CD4-positive, alpha-beta T cell (primary cell): Measurements from ENCODE around the gene PKIG. TPM values are rescaled to one million over a fixed set of nuclear protein-coding genes. Genes with fewer than 3 reads are reported as not detected.

Experiments used
- ATAC-seq: fragments of 200-7000 bp; cut with Tn5 transposase; one replicate; pipeline ENCODE4 v1.10.0; 2022; ENCODE audit warnings: mild to moderate bottlenecking; ENCODE audit not compliant: poor library complexity
- CTCF ChIA-PET: fragments of 350-600 bp; sonication (Branson Sonifier 250); formaldehyde crosslinking; loops from one replicate; lab custom pipeline; 2021; ENCODE audit warnings: antibody characterized with exemption, inconsistent platforms; lab: Charles Lee
- POLR2A ChIA-PET: fragments of 350-600 bp; sonication (Branson Sonifier 250); formaldehyde crosslinking; loops from one replicate; lab custom pipeline; 2021; ENCODE audit warnings: antibody characterized with exemption, inconsistent platforms; lab: Charles Lee
- DNase-seq, 14 experiments: peaks; one replicate each; pipeline ENCODE4 v3.0.0-alpha.2; 2013 to 2020; ENCODE audit warnings: mixed read lengths in 2 of 14
- H3K27ac ChIP-seq, 2 donors: one replicate each; pipeline versions ENCODE4 v1.5.1 to v1.7.0; 2013; ENCODE audit warnings: low read length in 2 of 2, low read depth in 1 of 2, mild to moderate bottlenecking in 1 of 2
- H3K27me3 ChIP-seq, 2 experiments: 1 replicate in 1 of 2; 2 replicates in 1 of 2; pipeline versions ENCODE4 v1.6.1 to v1.7.0; 2013; ENCODE audit warnings: low read length in 2 of 2, control low read depth in 1 of 2, mild to moderate bottlenecking in 1 of 2, moderate library complexity in 1 of 2; ENCODE audit not compliant: insufficient read depth in 2 of 2, control insufficient read depth in 1 of 2
- H3K36me3 ChIP-seq: one replicate; pipeline ENCODE4 v1.6.1; 2013; ENCODE audit warnings: low read length, control low read depth; ENCODE audit not compliant: insufficient read depth
- H3K4me1 ChIP-seq: one replicate; pipeline ENCODE4 v1.6.1; 2013; ENCODE audit warnings: low read length, control low read depth; ENCODE audit not compliant: insufficient read depth
- H3K4me3 ChIP-seq: one replicate; pipeline ENCODE4 v1.5.1; 2013; ENCODE audit warnings: mild to moderate bottlenecking, low read length, moderate library complexity
- H3K9me3 ChIP-seq, 2 experiments: 1 replicate in 1 of 2; 2 replicates in 1 of 2; pipeline versions ENCODE4 v1.6.1 to v1.7.0; 2013; ENCODE audit warnings: low read length in 2 of 2, mild to moderate bottlenecking in 2 of 2, control low read depth in 1 of 2, moderate library complexity in 1 of 2; ENCODE audit not compliant: control insufficient read depth in 1 of 2, insufficient read depth in 1 of 2
- H3K27ac Mint-ChIP-seq: one replicate; pipeline ENCODE4 v1.8.0; 2020; ENCODE audit warnings: mixed read lengths
- H3K27me3 Mint-ChIP-seq: one replicate; pipeline ENCODE4 v1.8.0; 2021; ENCODE audit warnings: mixed read lengths
- H3K36me3 Mint-ChIP-seq: one replicate; pipeline ENCODE4 v1.8.0; 2021; ENCODE audit warnings: low read depth, mixed read lengths
- H3K4me1 Mint-ChIP-seq: one replicate; pipeline ENCODE4 v1.8.0; 2021; ENCODE audit warnings: low read depth, mixed read lengths
- H3K4me3 Mint-ChIP-seq: one replicate; pipeline ENCODE4 v1.8.0; 2020; ENCODE audit warnings: mild to moderate bottlenecking, mixed read lengths
- H3K9me3 Mint-ChIP-seq: one replicate; pipeline ENCODE4 v1.8.0; 2020; ENCODE audit warnings: mixed read lengths
- CTCF ChIP-seq: fragments of 200-600 bp; IDR thresholded peaks from one replicate; pipeline ENCODE4 v1.8.0; 2022; ENCODE audit warnings: antibody characterized with exemption, mild to moderate bottlenecking
- intact Hi-C, 2 experiments: fragments of 100-400 bp; cut with DNase I in 1 of 2; cut with micrococcal nuclease in 1 of 2; formaldehyde crosslinking; loops; one replicate each; pipeline versions ENCODE4 v1.15.1 to v1.9.0; 2023 to 2025; cut with DNase I, micrococcal nuclease
- total RNA-seq, 174 experiments: library from RNA in 2 of 174; stranded (reverse) in 2 of 174; gene quantifications; one replicate each; pipeline ENCODE4 v1.2.3 and lab custom pipeline; 2021 to 2026

Gene PKIG
- total RNA-seq, 2 experiments from 2014 or later, result 1.7 to 2.4 TPM

GRCh38 chr20:44536175-44536574 is 46.2 kb upstream of the PKIG start:
- POLR2A ChIA-PET, result interaction anchor here (1.1 kb wide), 1 partner anchor 15 kb away, joined by 3 read pairs; the partner anchor contains the start of gene SERINC3
- H3K9me3 ChIP-seq, result no peaks in the 10 kb centered on the region
- Mint-ChIP-seq H3K9me3 (no peaks in the 10 kb centered on the region), H3K27me3 (no peaks in the 10 kb centered on the region), H3K27ac (no peak overlapping the region), H3K4me3 (no peak overlapping the region), H3K4me1 (no peaks in the 10 kb centered on the region), H3K36me3 (no peaks in the 10 kb centered on the region)
- no peak overlapping the region for H3K4me3 ChIP-seq
- H3K36me3 ChIP-seq, result no peaks in the 10 kb centered on the region
- H3K4me1 ChIP-seq, result peaks cover 18% of the 10 kb centered on the region
- ATAC-seq (no peak), DNase-seq (no peak)
- no peak for TF ChIP-seq CTCF
- CTCF ChIA-PET, result no interaction called here
- H3K27me3 ChIP-seq, result no peaks in the 10 kb centered on the region
- no peak overlapping the region for H3K27ac ChIP-seq
- intact Hi-C loops, result no loop called here

- Histone ChIP-seq H3K4me1 (peaks cover 3% of the 10 kb centered on the region), H3K27me3 (no peaks in the 10 kb centered on the region), H3K4me3 (no peak overlapping the region), H3K27ac (no peak overlapping the region), H3K36me3 (no peaks in the 10 kb centered on the region), H3K9me3 (no peaks in the 10 kb centered on the region)
- TF ChIP-seq CTCF, result no peak
- Mint-ChIP-seq H3K4me1 (no peaks in the 10 kb centered on the region), H3K4me3 (no peak overlapping the region), H3K36me3 (no peaks in the 10 kb centered on the region), H3K9me3 (no peaks in the 10 kb centered on the region), H3K27me3 (no peaks in the 10 kb centered on the region), H3K27ac (no peak overlapping the region)
- CTCF ChIA-PET, result no interaction called here
- POLR2A ChIA-PET, result no interaction called here
- intact Hi-C loops, result no loop called here
- ATAC-seq (no peak), DNase-seq (no peak)
Measured at GRCh38 chr20:44537993-44538392, 44.4 kb upstream of the PKIG start.

- DNase-seq (no peak), ATAC-seq (no peak)
- Mint-ChIP-seq H3K27ac (no peak overlapping the region), H3K4me3 (no peak overlapping the region), H3K9me3 (no peaks in the 10 kb centered on the region), H3K27me3 (no peaks in the 10 kb centered on the region), H3K36me3 (no peaks in the 10 kb centered on the region), H3K4me1 (no peaks in the 10 kb centered on the region)
- H3K4me3 ChIP-seq, result no peak overlapping the region
- no peak for TF ChIP-seq CTCF
- H3K36me3 ChIP-seq, result no peaks in the 10 kb centered on the region
- POLR2A ChIA-PET, result no interaction called here
- no peaks in the 10 kb centered on the region for H3K27me3 ChIP-seq
- H3K27ac ChIP-seq, result no peak overlapping the region
- CTCF ChIA-PET, result no interaction called here
- H3K9me3 ChIP-seq, result no peaks in the 10 kb centered on the region
- no peaks in the 10 kb centered on the region for H3K4me1 ChIP-seq
- intact Hi-C loops, result no loop called here
Measured at GRCh38 chr20:44540834-44541233, 41.5 kb upstream of the PKIG start.
